ENCODE data around the gene KRT83.
"Not testable (repeated sequence)": the region's sequence is repeated elsewhere in the genome, so short reads cannot be mapped to it uniquely, and the experiment has no call there.

GRCh38 chr12:52315721-52316120 lies 5.5 kb downstream of the KRT83 start:
- TF ChIP-seq ZNF747, CTCF (tag by site-specific recombination; IDR thresholded peaks at IDR 0.05): not testable (repeated sequence)

Measured in HEK293 (cell line).